ENCODE results near the gene SHOX. TPM values are rescaled to one million over a fixed set of nuclear protein-coding genes. Genes with fewer than 3 reads are reported as not detected.
A peak's percentile ranks its signal among the peaks of the same experiment; 100 is the strongest.

SHOX gene
- total RNA-seq, 1 donor from 2014 or later: not detected

- Histone ChIP-seq H3K9me3 (ENCODE audit: low read depth) (no peaks in the 10 kb centered on the region), H2AFZ (replicated peaks) (no peak overlapping the region), H3K9ac (no peak overlapping the region), H3K27me3 (no peaks in the 10 kb centered on the region), H3K27ac (no peak overlapping the region), H4K20me1 (ENCODE audit: low read depth) (no peaks in the 10 kb centered on the region), H3K4me2 (no peak overlapping the region), H3F3A (ENCODE audit: low read depth) (peaks cover 20% of the 10 kb centered on the region), H3K79me2 (ENCODE audit: low read depth) (no peaks in the 10 kb centered on the region), H3K4me3 (no peak overlapping the region), H3K4me1 (peaks cover 16% of the 10 kb centered on the region), H3K36me3 (no peaks in the 10 kb centered on the region)
- DNase-seq (ENCODE audit: low spot score): peak; percentile 54
- Mint-ChIP-seq H3K4me3 (no peak overlapping the region), H3K27me3 (ENCODE audit: insufficient read depth, low read depth) (peaks cover 22% of the 10 kb centered on the region), H3K4me1 (peaks cover 25% of the 10 kb centered on the region), H3K27ac (no peak overlapping the region), H3K9me3 (peaks cover 7% of the 10 kb centered on the region), H3K36me3 (peaks cover 1% of the 10 kb centered on the region)
- TF ChIP-seq CTCF (IDR thresholded peaks at IDR 0.05): no peak
- TF ChIP-seq EZH2 (IDR thresholded peaks at IDR 0.05): no peak
- no peak for TF ChIP-seq EZH2phosphoT487 (IDR thresholded peaks at IDR 0.05)
Observed at GRCh38 chrX:679291-679979, 48.8 kb downstream of the SHOX start.

- TF ChIP-seq EZH2 (IDR thresholded peaks at IDR 0.05) (no peak), EZH2phosphoT487 (IDR thresholded peaks at IDR 0.05) (no peak), CTCF (IDR thresholded peaks at IDR 0.05) (no peak)
- Mint-ChIP-seq H3K9me3 (peaks cover 7% of the 10 kb centered on the region), H3K27me3 (ENCODE audit: insufficient read depth, low read depth) (peaks cover 22% of the 10 kb centered on the region), H3K27ac (no peak overlapping the region), H3K4me3 (no peak overlapping the region), H3K36me3 (peaks cover 1% of the 10 kb centered on the region), H3K4me1 (peaks cover 22% of the 10 kb centered on the region)
- no peak overlapping the region for H2AFZ ChIP-seq (replicated peaks)
- H3K27me3 ChIP-seq: no peaks in the 10 kb centered on the region
- no peak for DNase-seq (ENCODE audit: low spot score)
- H3K9me3 ChIP-seq (ENCODE audit: low read depth): no peaks in the 10 kb centered on the region
- no peak overlapping the region for H3K4me3 ChIP-seq
- no peaks in the 10 kb centered on the region for H3K36me3 ChIP-seq
- H3K4me2 ChIP-seq: no peak overlapping the region
- no peaks in the 10 kb centered on the region for H4K20me1 ChIP-seq (ENCODE audit: low read depth)
- no peak overlapping the region for H3K27ac ChIP-seq
- H3F3A ChIP-seq (ENCODE audit: low read depth): peaks cover 20% of the 10 kb centered on the region
- H3K9ac ChIP-seq: no peak overlapping the region
- H3K79me2 ChIP-seq (ENCODE audit: low read depth): no peaks in the 10 kb centered on the region
- H3K4me1 ChIP-seq: peaks cover 16% of the 10 kb centered on the region
Observed at GRCh38 chrX:680062-680461, 49.5 kb downstream of the SHOX start.

- no peak overlapping the region for H3K4me3 ChIP-seq
- no peaks in the 10 kb centered on the region for H3K36me3 ChIP-seq
- no peak for DNase-seq (ENCODE audit: low spot score)
- H4K20me1 ChIP-seq (ENCODE audit: low read depth): no peaks in the 10 kb centered on the region
- H3K27me3 ChIP-seq: no peaks in the 10 kb centered on the region
- H3K27ac ChIP-seq: no peak overlapping the region
- H3K4me1 Mint-ChIP-seq: peaks cover 16% of the 10 kb centered on the region
- no peak overlapping the region for H3K4me2 ChIP-seq
- no peak for TF ChIP-seq EZH2phosphoT487 (IDR thresholded peaks at IDR 0.05)
- TF ChIP-seq EZH2 (IDR thresholded peaks at IDR 0.05): no peak
- no peaks in the 10 kb centered on the region for H3K36me3 Mint-ChIP-seq
- no peaks in the 10 kb centered on the region for H3K79me2 ChIP-seq (ENCODE audit: low read depth)
- no peak overlapping the region for H2AFZ ChIP-seq (replicated peaks)
- peaks cover 7% of the 10 kb centered on the region for H3K9me3 Mint-ChIP-seq
- H3F3A ChIP-seq (ENCODE audit: low read depth): peaks cover 11% of the 10 kb centered on the region
- H3K9me3 ChIP-seq (ENCODE audit: low read depth): no peaks in the 10 kb centered on the region
- no peak overlapping the region for H3K27ac Mint-ChIP-seq
- no peak overlapping the region for H3K4me3 Mint-ChIP-seq
- H3K4me1 ChIP-seq: peaks cover 5% of the 10 kb centered on the region
- no peak overlapping the region for H3K9ac ChIP-seq
- peaks cover 20% of the 10 kb centered on the region for H3K27me3 Mint-ChIP-seq (ENCODE audit: insufficient read depth, low read depth)
Observed at GRCh38 chrX:681989-682388, 51.4 kb downstream of the SHOX start.

- Histone ChIP-seq H3K4me3 (no peak overlapping the region), H3K79me2 (ENCODE audit: low read depth) (no peaks in the 10 kb centered on the region), H2AFZ (replicated peaks) (no peak overlapping the region), H3K27me3 (no peaks in the 10 kb centered on the region), H3K4me2 (no peak overlapping the region), H3K27ac (no peak overlapping the region), H3K9ac (no peak overlapping the region), H3K9me3 (ENCODE audit: low read depth) (no peaks in the 10 kb centered on the region), H3K4me1 (peaks cover 5% of the 10 kb centered on the region), H3K36me3 (no peaks in the 10 kb centered on the region), H4K20me1 (ENCODE audit: low read depth) (no peaks in the 10 kb centered on the region), H3F3A (ENCODE audit: low read depth) (peaks cover 11% of the 10 kb centered on the region)
- no peak for DNase-seq (ENCODE audit: low spot score)
- Mint-ChIP-seq H3K4me1 (peaks cover 16% of the 10 kb centered on the region), H3K4me3 (no peak overlapping the region), H3K9me3 (peaks cover 7% of the 10 kb centered on the region), H3K27me3 (ENCODE audit: insufficient read depth, low read depth) (peaks cover 20% of the 10 kb centered on the region), H3K36me3 (no peaks in the 10 kb centered on the region), H3K27ac (no peak overlapping the region)
- TF ChIP-seq EZH2phosphoT487 (IDR thresholded peaks at IDR 0.05): no peak
- TF ChIP-seq CTCF (IDR thresholded peaks at IDR 0.05): no peak
Observed at GRCh38 chrX:682892-683291, 52.3 kb downstream of the SHOX start.

All from neural progenitor cell (in vitro differentiated cells).